Neural cell (in vitro differentiated cells): ENCODE data around the gene DUSP22.

Source experiments
- EZH2 ChIP-seq: fragments of 200-600, 300-800 bp; shearing (Covaris generic), sonication (generic); IDR thresholded peaks from 2 replicates; pipeline ENCODE4 v1.6.1; 2014; ENCODE audit warnings: antibody characterized with exemption, low read length, borderline replicate concordance, mild to moderate bottlenecking; ENCODE audit not compliant: insufficient read depth, poor library complexity, severe bottlenecking
- MXI1 ChIP-seq: fragments of 450-650 bp; conservative IDR thresholded peaks from 2 replicates; pipeline ENCODE4 v1.6.1; 2014; ENCODE audit warnings: antibody characterized with exemption, mild to moderate bottlenecking; ENCODE audit not compliant: poor library complexity, severe bottlenecking
- POLR2AphosphoS5 ChIP-seq: IDR thresholded peaks from 2 replicates; pipeline ENCODE4 v1.6.1; 2012
- RAD21 ChIP-seq: fragments of 450-650 bp; conservative IDR thresholded peaks from 2 replicates; pipeline ENCODE4 v1.6.1; 2014; ENCODE audit warnings: antibody characterized with exemption, mild to moderate bottlenecking, moderate library complexity
- SMC3 ChIP-seq: fragments of 450-650 bp; conservative IDR thresholded peaks from 2 replicates; pipeline ENCODE4 v1.6.1; 2014; ENCODE audit warnings: antibody characterized with exemption, mild to moderate bottlenecking, moderate library complexity; ENCODE audit not compliant: poor library complexity
- TAF1 ChIP-seq: IDR thresholded peaks from 2 replicates; pipeline ENCODE4 v1.6.1; 2012; ENCODE audit warnings: low read depth
- TF ChIP-seq, protein P1 (sequence below): fragments of 450-650 bp; IDR thresholded peaks from 2 replicates; pipeline ENCODE4 v1.5.1; 2014; ENCODE audit warnings: antibody characterized with exemption, mild to moderate bottlenecking, moderate library complexity; ENCODE audit not compliant: poor library complexity, severe bottlenecking

DNA sequence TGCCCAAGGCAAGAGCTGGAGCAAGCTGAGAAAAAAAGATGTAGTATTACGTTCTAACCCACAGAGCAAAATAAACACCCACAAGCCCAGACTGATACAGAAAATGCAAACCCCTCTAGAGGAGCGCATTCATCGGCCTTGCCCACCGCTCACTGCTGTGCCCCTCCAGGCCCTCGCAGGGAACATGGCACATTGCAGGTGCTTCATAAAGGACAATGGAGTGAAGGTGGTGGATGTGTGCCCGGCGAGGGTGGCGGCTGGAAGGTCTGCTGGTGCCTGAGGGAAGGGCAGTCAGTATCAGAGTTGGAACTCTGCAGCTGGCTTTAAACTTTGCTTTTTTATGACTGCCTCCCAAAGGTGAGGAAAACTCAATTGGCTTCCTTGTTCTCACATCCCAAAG lies 80.7 kb downstream of the DUSP22 start:
- no peak for TF ChIP-seq EZH2
- TF ChIP-seq, protein P1, sequence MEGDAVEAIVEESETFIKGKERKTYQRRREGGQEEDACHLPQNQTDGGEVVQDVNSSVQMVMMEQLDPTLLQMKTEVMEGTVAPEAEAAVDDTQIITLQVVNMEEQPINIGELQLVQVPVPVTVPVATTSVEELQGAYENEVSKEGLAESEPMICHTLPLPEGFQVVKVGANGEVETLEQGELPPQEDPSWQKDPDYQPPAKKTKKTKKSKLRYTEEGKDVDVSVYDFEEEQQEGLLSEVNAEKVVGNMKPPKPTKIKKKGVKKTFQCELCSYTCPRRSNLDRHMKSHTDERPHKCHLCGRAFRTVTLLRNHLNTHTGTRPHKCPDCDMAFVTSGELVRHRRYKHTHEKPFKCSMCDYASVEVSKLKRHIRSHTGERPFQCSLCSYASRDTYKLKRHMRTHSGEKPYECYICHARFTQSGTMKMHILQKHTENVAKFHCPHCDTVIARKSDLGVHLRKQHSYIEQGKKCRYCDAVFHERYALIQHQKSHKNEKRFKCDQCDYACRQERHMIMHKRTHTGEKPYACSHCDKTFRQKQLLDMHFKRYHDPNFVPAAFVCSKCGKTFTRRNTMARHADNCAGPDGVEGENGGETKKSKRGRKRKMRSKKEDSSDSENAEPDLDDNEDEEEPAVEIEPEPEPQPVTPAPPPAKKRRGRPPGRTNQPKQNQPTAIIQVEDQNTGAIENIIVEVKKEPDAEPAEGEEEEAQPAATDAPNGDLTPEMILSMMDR: no peak
- no peak for TF ChIP-seq RAD21
- no peak for TF ChIP-seq TAF1
- TF ChIP-seq MXI1: no peak
- no peak for TF ChIP-seq POLR2AphosphoS5
- TF ChIP-seq SMC3: no peak
